GM23338 (cell line): ENCODE measurements around the gene GAGE12J. TPM values are rescaled to one million over a fixed set of nuclear protein-coding genes. Genes with fewer than 3 reads are reported as not detected.

Source experiments
- ATAC-seq: fragments of 200-7000 bp; cut with Tn5 transposase; 3 replicates; pipeline ENCODE4 v1.9.1; 2020
- DNase-seq: peaks from one replicate; pipeline ENCODE4 v3.0.0-alpha.2; 2015; ENCODE audit warnings: low spot score
- H2AFZ ChIP-seq: fragments of 200-600 bp; sonication (generic); 2 replicates; pipeline ENCODE4 v1.8.0; 2016; ENCODE audit warnings: antibody characterized with exemption, mild to moderate bottlenecking, moderate library complexity
- H3F3A ChIP-seq: fragments of 200-600 bp; sonication (generic); replicated peaks from 2 replicates; pipeline ENCODE4 v1.8.0; 2017; ENCODE audit warnings: antibody characterized with exemption, mixed run types, low read depth
- H3K27ac ChIP-seq: fragments of 200-600 bp; sonication (generic); 2 replicates; pipeline ENCODE4 v1.6.1; 2016; ENCODE audit warnings: low read depth
- H3K27me3 ChIP-seq: fragments of 200-600 bp; sonication (generic); 2 replicates; pipeline ENCODE4 v1.8.0; 2016; ENCODE audit warnings: mild to moderate bottlenecking, mixed run types, moderate library complexity; ENCODE audit not compliant: insufficient read depth
- H3K36me3 ChIP-seq: fragments of 200-600 bp; sonication (generic); 2 replicates; pipeline ENCODE4 v1.8.0; 2016; ENCODE audit warnings: mild to moderate bottlenecking; ENCODE audit not compliant: insufficient read depth
- H3K4me1 ChIP-seq: fragments of 200-600 bp; sonication (generic); 2 replicates; pipeline ENCODE4 v1.8.0; 2016; ENCODE audit warnings: mild to moderate bottlenecking, moderate library complexity; ENCODE audit not compliant: insufficient read depth
- H3K4me2 ChIP-seq: fragments of 200-600 bp; sonication (generic); 2 replicates; pipeline ENCODE4 v1.7.1; 2017; ENCODE audit warnings: mixed run types
- H3K4me3 ChIP-seq: fragments of 200-600 bp; sonication (generic); 2 replicates; pipeline ENCODE4 v1.6.1; 2016; ENCODE audit warnings: mixed run types
- H3K79me2 ChIP-seq: fragments of 200-600 bp; sonication (generic); replicated peaks from 2 replicates; pipeline ENCODE4 v1.8.0; 2017; ENCODE audit warnings: mild to moderate bottlenecking; ENCODE audit not compliant: insufficient read depth
- H3K9me2 ChIP-seq: fragments of 200-600 bp; sonication (generic); 2 replicates; pipeline ENCODE4 v1.8.0; 2017; ENCODE audit not compliant: insufficient read depth
- H4K20me1 ChIP-seq: fragments of 200-600 bp; sonication (generic); replicated peaks from 2 replicates; pipeline ENCODE4 v1.8.0; 2017; ENCODE audit warnings: mild to moderate bottlenecking; ENCODE audit not compliant: insufficient read depth
- H3K27ac Mint-ChIP-seq: 2 replicates; pipeline ENCODE4 v1.8.0; 2020; ENCODE audit warnings: inconsistent platforms, mild to moderate bottlenecking, moderate library complexity, mixed read lengths
- H3K27me3 Mint-ChIP-seq: 3 replicates; pipeline ENCODE4 v1.8.0; 2022; ENCODE audit warnings: low read depth, mild to moderate bottlenecking, moderate library complexity, mixed read lengths, inconsistent platforms; ENCODE audit not compliant: insufficient read depth, poor library complexity
- H3K36me3 Mint-ChIP-seq: 3 replicates; pipeline ENCODE4 v1.8.0; 2021; ENCODE audit warnings: low read depth, mild to moderate bottlenecking, inconsistent platforms, moderate library complexity, mixed read lengths
- H3K4me1 Mint-ChIP-seq: 3 replicates; pipeline ENCODE4 v1.8.0; 2020; ENCODE audit warnings: mild to moderate bottlenecking, inconsistent platforms, mixed read lengths
- H3K4me3 Mint-ChIP-seq: 3 replicates; pipeline ENCODE4 v1.8.0; 2021; ENCODE audit warnings: moderate library complexity, mild to moderate bottlenecking, inconsistent platforms, mixed read lengths
- H3K9me3 Mint-ChIP-seq: 3 replicates; pipeline ENCODE4 v1.8.0; 2020; ENCODE audit warnings: moderate library complexity, mild to moderate bottlenecking, inconsistent platforms, mixed read lengths
- CREB1 ChIP-seq: fragments of 250-450 bp; sonication (Bioruptor Pico); IDR thresholded peaks from 2 replicates; pipeline ENCODE4 v1.5.0; 2020; ENCODE audit warnings: low read depth, mild to moderate bottlenecking, moderate library complexity
- CTCF ChIP-seq, 2 experiments: fragments of 200-600 bp in 1 of 2; sonication (generic) in 1 of 2; conservative IDR thresholded peaks; 2 replicates each; pipeline versions ENCODE4 v1.5.1 to v1.6.1; 2016 to 2017; ENCODE audit warnings: antibody characterized with exemption in 2 of 2, low read depth in 2 of 2, mild to moderate bottlenecking in 2 of 2, moderate library complexity in 1 of 2
- EZH2 ChIP-seq: fragments of 200-600 bp; sonication (generic); IDR thresholded peaks from one replicate; pipeline ENCODE4 v1.8.0; 2017; ENCODE audit warnings: antibody characterized with exemption, mild to moderate bottlenecking, low read depth; ENCODE audit not compliant: unreplicated experiment
- EZH2phosphoT487 ChIP-seq: fragments of 200-600 bp; sonication (generic); IDR thresholded peaks from one replicate; pipeline ENCODE4 v1.8.1; 2018; ENCODE audit warnings: antibody characterized with exemption; ENCODE audit not compliant: unreplicated experiment
- JUNB ChIP-seq: IDR thresholded peaks from one replicate; pipeline ENCODE4 v1.6.1; 2016; ENCODE audit warnings: antibody characterized with exemption; ENCODE audit not compliant: unreplicated experiment
- NANOG ChIP-seq: IDR thresholded peaks from 2 replicates; pipeline ENCODE4 v1.6.1; 2016; ENCODE audit warnings: antibody characterized with exemption, borderline replicate concordance
- POLR2AphosphoS5 ChIP-seq: IDR thresholded peaks from 2 replicates; pipeline ENCODE4 v1.6.1; 2016; ENCODE audit warnings: antibody characterized with exemption, low read depth
- STAT1 ChIP-seq: IDR thresholded peaks from one replicate; pipeline ENCODE4 v1.6.1; 2016; ENCODE audit warnings: antibody characterized with exemption; ENCODE audit not compliant: unreplicated experiment
- ZNF114 ChIP-seq: fragments of 250-450 bp; sonication (Bioruptor Pico); IDR thresholded peaks from 2 replicates; pipeline ENCODE4 v1.5.0; 2020; ENCODE audit warnings: mild to moderate bottlenecking, moderate library complexity
- ZNF331 ChIP-seq: fragments of 250-450 bp; sonication (Bioruptor Pico); IDR thresholded peaks from 2 replicates; pipeline ENCODE4 v1.5.0; 2020; ENCODE audit warnings: low read depth, mild to moderate bottlenecking, moderate library complexity
- polyA plus RNA-seq: library from polyadenylated mRNA; unstranded; fragments of >200 nt; fragmentation: Nextera tagmentation; extraction: Ambion mirVana; gene quantifications from 2 replicates; pipeline ENCODE4 v1.2.1, GENCODE V29; 2016
- total RNA-seq: library from RNA; depleted of rRNA; stranded (reverse); fragments of >200 nt; shearing (Covaris generic); gene quantifications from 2 replicates; pipeline ENCODE4 v1.2.3, GENCODE V29; 2014
- TF ChIP-seq, protein P1 (sequence below): IDR thresholded peaks from 2 replicates; pipeline ENCODE4 v1.6.1; 2016; ENCODE audit warnings: antibody characterized with exemption
- TF ChIP-seq, protein P2 (sequence below): IDR thresholded peaks from one replicate; pipeline ENCODE4 v1.6.1; 2018; ENCODE audit warnings: antibody characterized with exemption; ENCODE audit not compliant: unreplicated experiment

GAGE12J gene
- total and polyA plus RNA-seq, 2 experiments from 2014 or later: not detected

DNA sequence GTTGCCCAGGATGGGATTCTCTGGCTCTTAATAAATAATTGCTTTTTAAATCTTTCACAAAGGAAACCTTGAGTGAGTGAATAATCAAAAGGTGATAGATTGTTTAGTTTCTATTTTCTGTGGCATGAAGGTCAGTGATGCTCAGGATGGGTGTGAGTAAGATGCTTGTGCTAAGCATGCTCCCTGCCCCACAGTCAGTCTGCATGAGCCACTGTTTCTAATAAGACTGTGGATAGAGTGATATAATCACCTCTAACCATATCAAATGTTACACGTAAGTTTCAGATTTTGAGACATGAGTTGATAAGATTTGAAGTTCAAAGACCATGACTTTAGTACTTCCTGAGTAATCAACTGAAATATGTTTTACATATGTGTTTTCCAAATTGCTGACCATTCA lies 21.1 kb upstream of the GAGE12J start:
- no peak for TF ChIP-seq JUNB
- no peak for TF ChIP-seq POLR2AphosphoS5
- no peak for TF ChIP-seq NANOG
- TF ChIP-seq CTCF (conservative IDR thresholded peaks at IDR 0.05; ENCODE audit: low read depth in 2 of 2): no peak
- TF ChIP-seq, protein P1, sequence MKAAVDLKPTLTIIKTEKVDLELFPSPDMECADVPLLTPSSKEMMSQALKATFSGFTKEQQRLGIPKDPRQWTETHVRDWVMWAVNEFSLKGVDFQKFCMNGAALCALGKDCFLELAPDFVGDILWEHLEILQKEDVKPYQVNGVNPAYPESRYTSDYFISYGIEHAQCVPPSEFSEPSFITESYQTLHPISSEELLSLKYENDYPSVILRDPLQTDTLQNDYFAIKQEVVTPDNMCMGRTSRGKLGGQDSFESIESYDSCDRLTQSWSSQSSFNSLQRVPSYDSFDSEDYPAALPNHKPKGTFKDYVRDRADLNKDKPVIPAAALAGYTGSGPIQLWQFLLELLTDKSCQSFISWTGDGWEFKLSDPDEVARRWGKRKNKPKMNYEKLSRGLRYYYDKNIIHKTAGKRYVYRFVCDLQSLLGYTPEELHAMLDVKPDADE: no peak
- TF ChIP-seq ZNF114 (CRISPR knock-in tag): no peak
- TF ChIP-seq, protein P2, sequence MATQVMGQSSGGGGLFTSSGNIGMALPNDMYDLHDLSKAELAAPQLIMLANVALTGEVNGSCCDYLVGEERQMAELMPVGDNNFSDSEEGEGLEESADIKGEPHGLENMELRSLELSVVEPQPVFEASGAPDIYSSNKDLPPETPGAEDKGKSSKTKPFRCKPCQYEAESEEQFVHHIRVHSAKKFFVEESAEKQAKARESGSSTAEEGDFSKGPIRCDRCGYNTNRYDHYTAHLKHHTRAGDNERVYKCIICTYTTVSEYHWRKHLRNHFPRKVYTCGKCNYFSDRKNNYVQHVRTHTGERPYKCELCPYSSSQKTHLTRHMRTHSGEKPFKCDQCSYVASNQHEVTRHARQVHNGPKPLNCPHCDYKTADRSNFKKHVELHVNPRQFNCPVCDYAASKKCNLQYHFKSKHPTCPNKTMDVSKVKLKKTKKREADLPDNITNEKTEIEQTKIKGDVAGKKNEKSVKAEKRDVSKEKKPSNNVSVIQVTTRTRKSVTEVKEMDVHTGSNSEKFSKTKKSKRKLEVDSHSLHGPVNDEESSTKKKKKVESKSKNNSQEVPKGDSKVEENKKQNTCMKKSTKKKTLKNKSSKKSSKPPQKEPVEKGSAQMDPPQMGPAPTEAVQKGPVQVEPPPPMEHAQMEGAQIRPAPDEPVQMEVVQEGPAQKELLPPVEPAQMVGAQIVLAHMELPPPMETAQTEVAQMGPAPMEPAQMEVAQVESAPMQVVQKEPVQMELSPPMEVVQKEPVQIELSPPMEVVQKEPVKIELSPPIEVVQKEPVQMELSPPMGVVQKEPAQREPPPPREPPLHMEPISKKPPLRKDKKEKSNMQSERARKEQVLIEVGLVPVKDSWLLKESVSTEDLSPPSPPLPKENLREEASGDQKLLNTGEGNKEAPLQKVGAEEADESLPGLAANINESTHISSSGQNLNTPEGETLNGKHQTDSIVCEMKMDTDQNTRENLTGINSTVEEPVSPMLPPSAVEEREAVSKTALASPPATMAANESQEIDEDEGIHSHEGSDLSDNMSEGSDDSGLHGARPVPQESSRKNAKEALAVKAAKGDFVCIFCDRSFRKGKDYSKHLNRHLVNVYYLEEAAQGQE: no peak
- TF ChIP-seq EZH2: no peak
- no peak for TF ChIP-seq ZNF331 (CRISPR knock-in tag)
- H3K36me3 Mint-ChIP-seq: no peaks in the 10 kb centered on the region

GRCh38 chrX:49303346-49303745 lies 18.5 kb upstream of the GAGE12J start, which contains the start of gene GAGE10:
GAGE10 (plus strand) TSS chrX:49303646; CDS start chrX:49304860, 1,214 bp downstream.
- no peak within 1 kb of the TSS for H3K4me3 ChIP-seq
- no peak within 1 kb of the TSS for H3K4me3 Mint-ChIP-seq
- H2AFZ ChIP-seq: no peak within 1 kb of the TSS
- ATAC-seq (no peak), DNase-seq (no peak)
- no peak for TF ChIP-seq POLR2AphosphoS5
- no peak for TF ChIP-seq CTCF (conservative IDR thresholded peaks at IDR 0.05; ENCODE audit: low read depth in 2 of 2)
- no peak for TF ChIP-seq EZH2
- no peak for TF ChIP-seq STAT1
- no peak for TF ChIP-seq CREB1 (CRISPR knock-in tag)
- TF ChIP-seq JUNB: no peak
- no peak for TF ChIP-seq ZNF114 (CRISPR knock-in tag)
- TF ChIP-seq EZH2phosphoT487: no peak
- no peak for TF ChIP-seq ZNF331 (CRISPR knock-in tag)
- no peaks in the 10 kb centered on the region for H3K27me3 ChIP-seq
- no peak within 1 kb of the TSS for H3K4me2 ChIP-seq
- no peaks in the 10 kb centered on the region for H3K79me2 ChIP-seq
- H3K9me3 Mint-ChIP-seq: 0 out of 3 replicates have a peak, but pooled peaks cover 8% of the 10 kb centered on the region
- no peaks in the 10 kb centered on the region for H3K4me1 ChIP-seq
- no peak within 1 kb of the TSS for H3K27ac Mint-ChIP-seq
- peaks cover 5% of the 10 kb centered on the region for H3K27me3 Mint-ChIP-seq
- 0 out of 3 replicates have a peak, but pooled peaks cover 5% of the 10 kb centered on the region for H3K36me3 Mint-ChIP-seq
- H3K9me2 ChIP-seq: no peaks in the 10 kb centered on the region
- H3K36me3 ChIP-seq: no peaks in the 10 kb centered on the region
- H3F3A ChIP-seq: no peaks in the 10 kb centered on the region
- H3K27ac ChIP-seq: no peak within 1 kb of the TSS
- H3K4me1 Mint-ChIP-seq: peaks cover 18% of the 10 kb centered on the region
- H4K20me1 ChIP-seq: no peaks in the 10 kb centered on the region

More for the DNA sequence above, 21.1 kb upstream of the GAGE12J start:
- Mint-ChIP-seq H3K9me3 (no peaks in the 10 kb centered on the region), H3K27ac (no peak overlapping the region), H3K4me1 (peaks cover 9% of the 10 kb centered on the region; the same call in 1 of the 3 replicates), H3K4me3 (no peak overlapping the region), H3K27me3 (peaks cover 5% of the 10 kb centered on the region)
- DNase-seq (no peak), ATAC-seq (no peak)
- Histone ChIP-seq H2AFZ (no peak overlapping the region), H3K27me3 (no peaks in the 10 kb centered on the region), H3K36me3 (no peaks in the 10 kb centered on the region), H3K4me2 (no peak overlapping the region), H3K4me3 (no peak overlapping the region), H4K20me1 (no peaks in the 10 kb centered on the region), H3F3A (no peaks in the 10 kb centered on the region), H3K4me1 (no peaks in the 10 kb centered on the region), H3K27ac (no peak overlapping the region), H3K79me2 (no peaks in the 10 kb centered on the region), H3K9me2 (no peaks in the 10 kb centered on the region)
